ENCODE data around the gene KLF15. TPM values are rescaled to one million over a fixed set of nuclear protein-coding genes. Genes with fewer than 3 reads are reported as not detected.

KLF15 gene
- total and polyA plus RNA-seq, 2 of the 8 experiments (the other 6 are each of a cell fraction or from before 2014, with no cell fraction given): 15.7 to 19.5 TPM

- Histone ChIP-seq H3K4me2 (ENCODE audit: insufficient read depth in 1 of 2, low read depth in 2 of 2, low read length in 2 of 2) (peak overlapping the region in 1 of 2 experiments; percentile 93; a peak in 3 of 4 replicates), H2BK5ac (ENCODE audit: low read depth, low read length) (no peak overlapping the region; the same call in 1 of the 2 replicates), H3K79me1 (ENCODE audit: low read depth, low read length) (0 out of 2 replicates have a peak, but pooled peaks cover 3% of the 10 kb centered on the region), H3K23ac (ENCODE audit: insufficient read length) (no peak overlapping the region), H3K9me3 (ENCODE audit: insufficient read depth in 2 of 2, low read depth in 1 of 2, low read length in 1 of 2) (no peaks in the 10 kb centered on the region), H4K5ac (ENCODE audit: insufficient read length, low read depth, low read length) (no peak overlapping the region), H3K14ac (ENCODE audit: insufficient read length) (no peak overlapping the region), H3K4me3 (ENCODE audit: extremely low read depth in 1 of 4, insufficient read depth in 2 of 4, low read depth in 3 of 4, low read length in 4 of 4) (peak overlapping the region in 1 of 4 experiments; percentile 70; a peak in 1 of 8 replicates), H3K27ac (ENCODE audit: low read depth, low read length) (no peak overlapping the region), H3K18ac (ENCODE audit: extremely low read depth, low read length) (no peak overlapping the region), H2BK15ac (ENCODE audit: low read length) (no peak overlapping the region), H3K4me1 (replicated peaks in 1 of 4; ENCODE audit: control insufficient read depth in 3 of 4, insufficient read depth in 4 of 4, low read length in 3 of 4) (peaks cover 2 to 25% (median 15%) of the 10 kb centered on the region in 4 experiments), H2AFZ (ENCODE audit: low read length) (no peak overlapping the region), H3K9ac (replicated peaks in 1 of 4; ENCODE audit: extremely low read depth in 1 of 4, low read depth in 3 of 4, low read length in 3 of 4) (no peak overlapping the region), H4K8ac (ENCODE audit: extremely low read depth, insufficient read depth, low read length) (no peak overlapping the region), H2AK5ac (ENCODE audit: low read depth, low read length) (no peak overlapping the region), H2BK120ac (replicated peaks; ENCODE audit: low read depth, low read length) (no peak overlapping the region), H2BK12ac (ENCODE audit: low read depth, low read length) (no peak overlapping the region), H3K36me3 (ENCODE audit: control insufficient read depth in 2 of 4, insufficient read depth in 4 of 4, low read length in 3 of 4) (peaks cover 0 to 15% (median 10%) of the 10 kb centered on the region in 4 experiments; a peak in 5 of 8 replicates), H3K56ac (replicated peaks; ENCODE audit: insufficient read length, low read depth, low read length) (no peak overlapping the region), H4K20me1 (replicated peaks in 1 of 2; ENCODE audit: control insufficient read depth in 1 of 2, insufficient read depth in 2 of 2, low read length in 2 of 2) (peaks cover 0 to 12% of the 10 kb centered on the region in 2 experiments), H3K4ac (replicated peaks; ENCODE audit: insufficient read length, low read depth, low read length) (peak overlapping the region; percentile 89), H3K23me2 (ENCODE audit: low read depth, low read length) (peaks cover 17% of the 10 kb centered on the region), H2BK20ac (ENCODE audit: low read length) (no peak overlapping the region), H3K79me2 (ENCODE audit: control insufficient read depth in 1 of 2, insufficient read depth in 2 of 2, low read length in 2 of 2) (peaks cover 0 to 18% of the 10 kb centered on the region in 2 experiments; a peak in 1 of 4 replicates), H4K91ac (replicated peaks; ENCODE audit: insufficient read length, low read length) (no peak overlapping the region), H3K27me3 (replicated peaks in 1 of 4; ENCODE audit: control insufficient read depth in 3 of 4, extremely low read depth in 1 of 4, insufficient read depth in 3 of 4, low read length in 3 of 4) (peaks cover 0 to 10% (median 8%) of the 10 kb centered on the region in 4 experiments; a peak in 6 of 7 replicates)
- ChIA-PET CTCF (ENCODE audit: partially characterized antibody) (interaction anchor here (0.6 to 2.1 kb wide), 9 partner anchors 9 to 1220 kb away, joined by 3 to 8 read pairs (median 4); no protein-coding TSS in a partner anchor), POLR2A (ENCODE audit: partially characterized antibody) (interaction anchor here (1.1 to 1.6 kb wide), 4 partner anchors 10 to 90 kb away, joined by 3 to 4 read pairs (median 4); no protein-coding TSS in a partner anchor)
- DNase-seq (ENCODE audit: low read depth in 1 of 2, low spot score in 2 of 2): no peak
- 77% methylated on average over 7 of the region's 7 CpGs; no CpG with 5 or more reads in 1 of the 2 experiments for WGBS, 2 experiments (ENCODE audit: extremely low coverage in 1 of 2, insufficient coverage in 1 of 2, insufficient read length in 1 of 2, insufficient replicate concordance in 2 of 2, low coverage in 1 of 2, low lambda C conversion rate in 2 of 2, missing lambda C conversion rate in 1 of 2)
- no peak for FAIRE-seq
- no peak for TF ChIP-seq CTBP2 (IDR thresholded peaks at IDR 0.05; ENCODE audit: borderline replicate concordance, insufficient read depth, insufficient read length, low read length)
- no peak for TF ChIP-seq CHD1 (IDR thresholded peaks at IDR 0.05; ENCODE audit: low read depth, low read length)
- no peak for TF ChIP-seq TCF12 (IDR thresholded peaks at IDR 0.05; ENCODE audit: low read depth, low read length)
- TF ChIP-seq CBX8 (IDR thresholded peaks at IDR 0.05; ENCODE audit: borderline replicate concordance, low read depth, low read length): no peak
- no peak for TF ChIP-seq SUZ12 (IDR thresholded peaks at IDR 0.05; ENCODE audit: low read length)
- no peak for TF ChIP-seq EGR1 (IDR thresholded peaks at IDR 0.05; ENCODE audit: borderline replicate concordance, low read depth, low read length)
- no peak for TF ChIP-seq TEAD4 (IDR thresholded peaks at IDR 0.05; ENCODE audit: low read depth, low read length)
- no peak for TF ChIP-seq MAFK (IDR thresholded peaks at IDR 0.05; ENCODE audit: low read depth, low read length)
- TF ChIP-seq USF2 (IDR thresholded peaks at IDR 0.05; ENCODE audit: low read length): no peak
- no peak for TF ChIP-seq TBP (IDR thresholded peaks at IDR 0.05; ENCODE audit: low read depth, low read length)
- no peak for TF ChIP-seq NRF1 (IDR thresholded peaks at IDR 0.05; ENCODE audit: low read depth, low read length)
- no peak for TF ChIP-seq TAF7 (optimal IDR thresholded peaks at IDR 0.05; ENCODE audit: borderline replicate concordance, low read depth, low read length)
- no peak for TF ChIP-seq POLR2A (IDR thresholded peaks at IDR 0.05; ENCODE audit: control extremely low read depth in 1 of 2, low read depth in 2 of 2, low read length in 2 of 2)
Observed at GRCh38 chr3:126354776-126355175, 2.4 kb downstream of the KLF15 start.

All from H1 (cell line).